HepG2 (cell line): ENCODE measurements around the gene SUN5.
A peak's percentile ranks its signal among the peaks of the same experiment; 100 is the strongest.

Source experiments
- KLF13 ChIP-seq: sonication (generic); formaldehyde crosslinking; IDR thresholded peaks from 2 replicates; pipeline ENCODE4 v1.4.0; 2020; ENCODE audit warnings: mild to moderate bottlenecking, missing genetic modification reagents
- TFAP4 ChIP-seq: sonication (generic); IDR thresholded peaks from 2 replicates; pipeline ENCODE4 v1.6.1; 2016; ENCODE audit warnings: low read depth, borderline replicate concordance
- ZFP36 ChIP-seq: fragments of 150-350 bp; IDR thresholded peaks from 2 replicates; pipeline ENCODE4 v1.6.1; 2018; ENCODE audit warnings: borderline replicate concordance, low read length, low read depth; ENCODE audit not compliant: partially characterized antibody
- TF ChIP-seq, protein P1 (sequence below): sonication (generic); formaldehyde crosslinking; IDR thresholded peaks from 2 replicates; pipeline ENCODE4 v1.5.0; 2020; ENCODE audit warnings: mild to moderate bottlenecking, missing genetic modification reagents, moderate library complexity

- TF ChIP-seq ZFP36, result no peak
- TF ChIP-seq TFAP4, result peak; percentile 83; the same call in 1 of the 2 replicates
- TF ChIP-seq, protein P1, sequence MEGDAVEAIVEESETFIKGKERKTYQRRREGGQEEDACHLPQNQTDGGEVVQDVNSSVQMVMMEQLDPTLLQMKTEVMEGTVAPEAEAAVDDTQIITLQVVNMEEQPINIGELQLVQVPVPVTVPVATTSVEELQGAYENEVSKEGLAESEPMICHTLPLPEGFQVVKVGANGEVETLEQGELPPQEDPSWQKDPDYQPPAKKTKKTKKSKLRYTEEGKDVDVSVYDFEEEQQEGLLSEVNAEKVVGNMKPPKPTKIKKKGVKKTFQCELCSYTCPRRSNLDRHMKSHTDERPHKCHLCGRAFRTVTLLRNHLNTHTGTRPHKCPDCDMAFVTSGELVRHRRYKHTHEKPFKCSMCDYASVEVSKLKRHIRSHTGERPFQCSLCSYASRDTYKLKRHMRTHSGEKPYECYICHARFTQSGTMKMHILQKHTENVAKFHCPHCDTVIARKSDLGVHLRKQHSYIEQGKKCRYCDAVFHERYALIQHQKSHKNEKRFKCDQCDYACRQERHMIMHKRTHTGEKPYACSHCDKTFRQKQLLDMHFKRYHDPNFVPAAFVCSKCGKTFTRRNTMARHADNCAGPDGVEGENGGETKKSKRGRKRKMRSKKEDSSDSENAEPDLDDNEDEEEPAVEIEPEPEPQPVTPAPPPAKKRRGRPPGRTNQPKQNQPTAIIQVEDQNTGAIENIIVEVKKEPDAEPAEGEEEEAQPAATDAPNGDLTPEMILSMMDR, result no peak; the same call in none of the 2 replicates
- no peak for TF ChIP-seq KLF13 (CRISPR knock-in tag)
These were observed 1.9 kb upstream of the SUN5 start for GRCh38 chr20:33005908-33006775.
